ENCODE measurements around the gene FGFR3.

- TF ChIP-seq CTCF (IDR thresholded peaks at IDR 0.05) (no peak), POLR2A (IDR thresholded peaks at IDR 0.05) (no peak)
These were observed 13.1 kb downstream of the FGFR3 start for GRCh38 chr4:1806223-1806564.
